ENCODE data around the gene TNIK. TPM values are rescaled to one million over a fixed set of nuclear protein-coding genes. Genes with fewer than 3 reads are reported as not detected.

The TNIK gene
- polyA plus RNA-seq, 1 of the 3 experiments (the other 2 are of a cell fraction): 19.4 TPM

- peak; percentile 26; the same call in 1 of the 2 replicates for TF ChIP-seq NFIC (IDR thresholded peaks at IDR 0.05; ENCODE audit: borderline replicate concordance)
- no peak for TF ChIP-seq GATA2 (CRISPR knock-in tag; IDR thresholded peaks at IDR 0.05)
- TF ChIP-seq ELF1 (IDR thresholded peaks at IDR 0.05): no peak
- TF ChIP-seq, protein P1, sequence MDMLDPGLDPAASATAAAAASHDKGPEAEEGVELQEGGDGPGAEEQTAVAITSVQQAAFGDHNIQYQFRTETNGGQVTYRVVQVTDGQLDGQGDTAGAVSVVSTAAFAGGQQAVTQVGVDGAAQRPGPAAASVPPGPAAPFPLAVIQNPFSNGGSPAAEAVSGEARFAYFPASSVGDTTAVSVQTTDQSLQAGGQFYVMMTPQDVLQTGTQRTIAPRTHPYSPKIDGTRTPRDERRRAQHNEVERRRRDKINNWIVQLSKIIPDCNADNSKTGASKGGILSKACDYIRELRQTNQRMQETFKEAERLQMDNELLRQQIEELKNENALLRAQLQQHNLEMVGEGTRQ (IDR thresholded peaks at IDR 0.05; ENCODE audit: borderline replicate concordance, low read depth, low read length): no peak
- TF ChIP-seq RFX5 (IDR thresholded peaks at IDR 0.05; ENCODE audit: low read length): no peak
- TF ChIP-seq USF1 (IDR thresholded peaks at IDR 0.05; ENCODE audit: borderline replicate concordance, low read depth): no peak
- TF ChIP-seq EZH2phosphoT487 (IDR thresholded peaks at IDR 0.05; ENCODE audit: borderline replicate concordance, low read depth): no peak
- TF ChIP-seq SMC3 (IDR thresholded peaks at IDR 0.05; ENCODE audit: low read depth, low read length): no peak
- TF ChIP-seq GABPA (IDR thresholded peaks at IDR 0.05; ENCODE audit: low read depth): no peak
- peak; percentile 46; the same call in 1 of the 2 replicates for TF ChIP-seq FOSL2 (IDR thresholded peaks at IDR 0.05; ENCODE audit: borderline replicate concordance, low read depth)
- TF ChIP-seq TEAD4 (IDR thresholded peaks at IDR 0.05; ENCODE audit: borderline replicate concordance, insufficient read depth): 0 out of 2 replicates have a peak, but pooled peaks have one; percentile 41
- TF ChIP-seq TAF1 (IDR thresholded peaks at IDR 0.05; ENCODE audit: borderline replicate concordance, low read depth, low read length): no peak
- TF ChIP-seq, protein P2, sequence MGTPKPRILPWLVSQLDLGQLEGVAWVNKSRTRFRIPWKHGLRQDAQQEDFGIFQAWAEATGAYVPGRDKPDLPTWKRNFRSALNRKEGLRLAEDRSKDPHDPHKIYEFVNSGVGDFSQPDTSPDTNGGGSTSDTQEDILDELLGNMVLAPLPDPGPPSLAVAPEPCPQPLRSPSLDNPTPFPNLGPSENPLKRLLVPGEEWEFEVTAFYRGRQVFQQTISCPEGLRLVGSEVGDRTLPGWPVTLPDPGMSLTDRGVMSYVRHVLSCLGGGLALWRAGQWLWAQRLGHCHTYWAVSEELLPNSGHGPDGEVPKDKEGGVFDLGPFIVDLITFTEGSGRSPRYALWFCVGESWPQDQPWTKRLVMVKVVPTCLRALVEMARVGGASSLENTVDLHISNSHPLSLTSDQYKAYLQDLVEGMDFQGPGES (IDR thresholded peaks at IDR 0.05; ENCODE audit: low read depth, low read length): no peak
- TF ChIP-seq, protein P3, sequence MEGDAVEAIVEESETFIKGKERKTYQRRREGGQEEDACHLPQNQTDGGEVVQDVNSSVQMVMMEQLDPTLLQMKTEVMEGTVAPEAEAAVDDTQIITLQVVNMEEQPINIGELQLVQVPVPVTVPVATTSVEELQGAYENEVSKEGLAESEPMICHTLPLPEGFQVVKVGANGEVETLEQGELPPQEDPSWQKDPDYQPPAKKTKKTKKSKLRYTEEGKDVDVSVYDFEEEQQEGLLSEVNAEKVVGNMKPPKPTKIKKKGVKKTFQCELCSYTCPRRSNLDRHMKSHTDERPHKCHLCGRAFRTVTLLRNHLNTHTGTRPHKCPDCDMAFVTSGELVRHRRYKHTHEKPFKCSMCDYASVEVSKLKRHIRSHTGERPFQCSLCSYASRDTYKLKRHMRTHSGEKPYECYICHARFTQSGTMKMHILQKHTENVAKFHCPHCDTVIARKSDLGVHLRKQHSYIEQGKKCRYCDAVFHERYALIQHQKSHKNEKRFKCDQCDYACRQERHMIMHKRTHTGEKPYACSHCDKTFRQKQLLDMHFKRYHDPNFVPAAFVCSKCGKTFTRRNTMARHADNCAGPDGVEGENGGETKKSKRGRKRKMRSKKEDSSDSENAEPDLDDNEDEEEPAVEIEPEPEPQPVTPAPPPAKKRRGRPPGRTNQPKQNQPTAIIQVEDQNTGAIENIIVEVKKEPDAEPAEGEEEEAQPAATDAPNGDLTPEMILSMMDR (IDR thresholded peaks at IDR 0.05): no peak
- TF ChIP-seq SIN3A (IDR thresholded peaks at IDR 0.05; ENCODE audit: borderline replicate concordance, low read depth, low read length): no peak
- no peak for TF ChIP-seq MEF2A (IDR thresholded peaks at IDR 0.05; ENCODE audit: borderline replicate concordance, low read depth)
- TF ChIP-seq, protein P4, sequence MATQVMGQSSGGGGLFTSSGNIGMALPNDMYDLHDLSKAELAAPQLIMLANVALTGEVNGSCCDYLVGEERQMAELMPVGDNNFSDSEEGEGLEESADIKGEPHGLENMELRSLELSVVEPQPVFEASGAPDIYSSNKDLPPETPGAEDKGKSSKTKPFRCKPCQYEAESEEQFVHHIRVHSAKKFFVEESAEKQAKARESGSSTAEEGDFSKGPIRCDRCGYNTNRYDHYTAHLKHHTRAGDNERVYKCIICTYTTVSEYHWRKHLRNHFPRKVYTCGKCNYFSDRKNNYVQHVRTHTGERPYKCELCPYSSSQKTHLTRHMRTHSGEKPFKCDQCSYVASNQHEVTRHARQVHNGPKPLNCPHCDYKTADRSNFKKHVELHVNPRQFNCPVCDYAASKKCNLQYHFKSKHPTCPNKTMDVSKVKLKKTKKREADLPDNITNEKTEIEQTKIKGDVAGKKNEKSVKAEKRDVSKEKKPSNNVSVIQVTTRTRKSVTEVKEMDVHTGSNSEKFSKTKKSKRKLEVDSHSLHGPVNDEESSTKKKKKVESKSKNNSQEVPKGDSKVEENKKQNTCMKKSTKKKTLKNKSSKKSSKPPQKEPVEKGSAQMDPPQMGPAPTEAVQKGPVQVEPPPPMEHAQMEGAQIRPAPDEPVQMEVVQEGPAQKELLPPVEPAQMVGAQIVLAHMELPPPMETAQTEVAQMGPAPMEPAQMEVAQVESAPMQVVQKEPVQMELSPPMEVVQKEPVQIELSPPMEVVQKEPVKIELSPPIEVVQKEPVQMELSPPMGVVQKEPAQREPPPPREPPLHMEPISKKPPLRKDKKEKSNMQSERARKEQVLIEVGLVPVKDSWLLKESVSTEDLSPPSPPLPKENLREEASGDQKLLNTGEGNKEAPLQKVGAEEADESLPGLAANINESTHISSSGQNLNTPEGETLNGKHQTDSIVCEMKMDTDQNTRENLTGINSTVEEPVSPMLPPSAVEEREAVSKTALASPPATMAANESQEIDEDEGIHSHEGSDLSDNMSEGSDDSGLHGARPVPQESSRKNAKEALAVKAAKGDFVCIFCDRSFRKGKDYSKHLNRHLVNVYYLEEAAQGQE (IDR thresholded peaks at IDR 0.05; ENCODE audit: low read depth, low read length): no peak
- TF ChIP-seq EP300 (IDR thresholded peaks at IDR 0.05; ENCODE audit: borderline replicate concordance in 1 of 2, low read depth in 1 of 2, low read length in 1 of 2): peak in 1 of 2 experiments; percentile 65; a peak in 1 of 4 replicates
- no peak for TF ChIP-seq FOXM1 (IDR thresholded peaks at IDR 0.05; ENCODE audit: low read depth)
Observed at GRCh38 chr3:171384101-171384891, 75.9 kb downstream of the TNIK start (continued).
